NCI-H187 (cell line): ENCODE measurements around the gene CCDC3.

Experiments used
- DNase-seq, 2 experiments: peaks; one replicate each; lab custom pipeline; 2025; lab: John Stamatoyannopoulos, UW

CCDC3 gene

GRCh38 chr10:12961416-12962205 lies 39.9 kb downstream of the CCDC3 start:
- no peak for DNase-seq

- no peak for DNase-seq
Measured at GRCh38 chr10:12960941-12961340, 40.6 kb downstream of the CCDC3 start.

GRCh38 chr10:12960334-12960898 lies 41.1 kb downstream of the CCDC3 start:
- no peak for DNase-seq

- no peak for DNase-seq
Measured at GRCh38 chr10:12958546-12959110, 42.9 kb downstream of the CCDC3 start.

- no peak for DNase-seq
Measured at GRCh38 chr10:12957081-12957480, 44.4 kb downstream of the CCDC3 start.

GRCh38 chr10:12954866-12955265 lies 46.6 kb downstream of the CCDC3 start:
- no peak for DNase-seq

GRCh38 chr10:12950583-12951128 lies 50.9 kb downstream of the CCDC3 start:
- DNase-seq: no peak

- no peak for DNase-seq
Measured at GRCh38 chr10:12949248-12949647, 52.3 kb downstream of the CCDC3 start.

- DNase-seq: no peak
Measured at GRCh38 chr10:12947741-12948140, 53.8 kb downstream of the CCDC3 start.

- DNase-seq: no peak
Measured at GRCh38 chr10:12946372-12946771, 55.1 kb downstream of the CCDC3 start.

- DNase-seq: no peak
Measured at GRCh38 chr10:12945690-12946359, 55.7 kb downstream of the CCDC3 start.

- no peak for DNase-seq
Measured at GRCh38 chr10:12944931-12945330, 56.6 kb downstream of the CCDC3 start.

- DNase-seq: no peak
Measured at GRCh38 chr10:12943425-12943824, 58.1 kb downstream of the CCDC3 start.

GRCh38 chr10:12941966-12942365 lies 59.5 kb downstream of the CCDC3 start:
- no peak for DNase-seq

- DNase-seq: no peak
Measured at GRCh38 chr10:12940791-12941190, 60.7 kb downstream of the CCDC3 start.

- DNase-seq: no peak
Measured at GRCh38 chr10:12938271-12938670, 63.2 kb downstream of the CCDC3 start.

GRCh38 chr10:12937527-12937926 lies 64.0 kb downstream of the CCDC3 start:
- no peak for DNase-seq

- no peak for DNase-seq
Measured at GRCh38 chr10:12934777-12935176, 66.7 kb downstream of the CCDC3 start.

GRCh38 chr10:12929381-12929780 lies 72.1 kb downstream of the CCDC3 start:
- DNase-seq: no peak

- no peak for DNase-seq
Measured at GRCh38 chr10:12928571-12928970, 72.9 kb downstream of the CCDC3 start.

GRCh38 chr10:12927896-12928295 lies 73.6 kb downstream of the CCDC3 start:
- no peak for DNase-seq

- no peak for DNase-seq
Measured at GRCh38 chr10:12925845-12926244, 75.7 kb downstream of the CCDC3 start.

- no peak for DNase-seq
Measured at GRCh38 chr10:12924911-12925310, 76.6 kb downstream of the CCDC3 start.
